22Rv1 (cell line): ENCODE results near the gene EPB41.
A peak's percentile ranks its signal among the peaks of the same experiment; 100 is the strongest.

Experiments used
- ZFX ChIP-seq: fragments of 450-650 bp; IDR thresholded peaks from 2 replicates; pipeline ENCODE4 v1.6.1; 2017; ENCODE audit warnings: antibody characterized with exemption, borderline replicate concordance
- TF ChIP-seq, protein P1 (sequence below): fragments of 450-650 bp; IDR thresholded peaks from 2 replicates; pipeline ENCODE4 v1.5.1; 2017; ENCODE audit warnings: mild to moderate bottlenecking

DNA sequence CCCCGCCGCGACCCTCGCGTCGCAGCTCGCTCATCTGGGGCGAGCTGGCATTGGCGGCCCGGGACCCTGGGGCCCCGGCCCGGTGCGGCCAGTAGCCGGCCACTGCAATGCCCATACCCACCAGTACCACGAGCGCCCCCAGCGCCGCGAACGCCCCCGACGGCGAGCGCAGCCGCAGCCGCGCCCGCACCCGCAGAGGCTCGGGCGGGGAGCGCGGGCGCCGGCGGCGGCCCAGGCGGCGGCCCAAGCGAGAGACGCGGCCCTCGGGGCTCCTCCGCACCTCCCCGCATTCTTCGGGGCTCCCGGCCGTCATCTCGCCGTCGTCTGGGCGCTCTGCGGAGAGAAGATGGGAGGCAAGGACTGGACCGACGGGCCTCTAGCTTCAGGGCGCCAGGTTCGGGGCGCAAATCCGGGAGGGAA, 207.2 kb downstream of the EPB41 start:
- TF ChIP-seq, protein P1, sequence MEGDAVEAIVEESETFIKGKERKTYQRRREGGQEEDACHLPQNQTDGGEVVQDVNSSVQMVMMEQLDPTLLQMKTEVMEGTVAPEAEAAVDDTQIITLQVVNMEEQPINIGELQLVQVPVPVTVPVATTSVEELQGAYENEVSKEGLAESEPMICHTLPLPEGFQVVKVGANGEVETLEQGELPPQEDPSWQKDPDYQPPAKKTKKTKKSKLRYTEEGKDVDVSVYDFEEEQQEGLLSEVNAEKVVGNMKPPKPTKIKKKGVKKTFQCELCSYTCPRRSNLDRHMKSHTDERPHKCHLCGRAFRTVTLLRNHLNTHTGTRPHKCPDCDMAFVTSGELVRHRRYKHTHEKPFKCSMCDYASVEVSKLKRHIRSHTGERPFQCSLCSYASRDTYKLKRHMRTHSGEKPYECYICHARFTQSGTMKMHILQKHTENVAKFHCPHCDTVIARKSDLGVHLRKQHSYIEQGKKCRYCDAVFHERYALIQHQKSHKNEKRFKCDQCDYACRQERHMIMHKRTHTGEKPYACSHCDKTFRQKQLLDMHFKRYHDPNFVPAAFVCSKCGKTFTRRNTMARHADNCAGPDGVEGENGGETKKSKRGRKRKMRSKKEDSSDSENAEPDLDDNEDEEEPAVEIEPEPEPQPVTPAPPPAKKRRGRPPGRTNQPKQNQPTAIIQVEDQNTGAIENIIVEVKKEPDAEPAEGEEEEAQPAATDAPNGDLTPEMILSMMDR: peak; percentile 63
- no peak for TF ChIP-seq ZFX
